GM12873 (cell line): Measurements from ENCODE around the gene GJB2.

ENCODE experiments used
- CTCF ChIP-seq: IDR thresholded peaks from 2 replicates; pipeline ENCODE4 v1.5.1; 2012; ENCODE audit warnings: low read depth, mild to moderate bottlenecking, moderate library complexity, low read length, control low read depth; ENCODE audit not compliant: insufficient read depth; ENCODE audit errors: missing control alignments

GJB2 gene

GRCh38 chr13:20175406-20175794 lies 17.3 kb downstream of the GJB2 start:
- no peak for TF ChIP-seq CTCF

GRCh38 chr13:20174656-20175405 lies 17.9 kb downstream of the GJB2 start:
- TF ChIP-seq CTCF: no peak

GRCh38 chr13:20173116-20173746 lies 19.5 kb downstream of the GJB2 start:
- no peak for TF ChIP-seq CTCF

- TF ChIP-seq CTCF: no peak
These were observed 21.4 kb downstream of the GJB2 start for GRCh38 chr13:20171364-20171763.

- TF ChIP-seq CTCF: no peak
These were observed 21.8 kb downstream of the GJB2 start for GRCh38 chr13:20170921-20171320.

- TF ChIP-seq CTCF: no peak
These were observed 24.3 kb downstream of the GJB2 start for GRCh38 chr13:20168396-20168795.

- TF ChIP-seq CTCF: no peak
These were observed 27.1 kb downstream of the GJB2 start for GRCh38 chr13:20165417-20166257.
